T-cell (primary cell): Measurements from ENCODE around the gene PNPLA3. TPM values are rescaled to one million over a fixed set of nuclear protein-coding genes. Genes with fewer than 3 reads are reported as not detected.

Source experiments
- ATAC-seq, 4 experiments: fragments of 200-7000 bp in 3 of 4; fragments of 150-1000 bp in 1 of 4; cut with Tn5 transposase; replicated peaks in 1 of 4; 1 replicate in 3 of 4; 2 replicates in 1 of 4; pipeline ENCODE4 v1.10.0; 2021; ENCODE audit warnings: moderate library complexity in 3 of 4, mild to moderate bottlenecking in 2 of 4, moderate number of reproducible peaks in 1 of 4
- CTCF ChIA-PET, 2 donors: fragments of 300-600 bp; sonication (Branson Sonifier 250); formaldehyde crosslinking; loops; one replicate each; lab custom pipeline; 2022; ENCODE audit warnings: antibody characterized with exemption in 2 of 2; lab: Charles Lee
- POLR2A ChIA-PET, 2 donors: fragments of 300-600 bp; sonication (Branson Sonifier 250); formaldehyde crosslinking; loops; one replicate each; lab custom pipeline; 2022; ENCODE audit warnings: antibody characterized with exemption in 2 of 2; lab: Charles Lee
- DNase-seq, 35 experiments: peaks; one replicate each; pipeline versions ENCODE4 v3.0.0 to v3.0.0-alpha.2; 2013 to 2023
- H3K27ac ChIP-seq: one replicate; pipeline ENCODE4 v1.5.1; 2013; ENCODE audit warnings: low read length
- H3K27me3 ChIP-seq, 2 experiments: replicated peaks in 1 of 2; 1 replicate in 1 of 2; 2 replicates in 1 of 2; pipeline versions ENCODE4 v1.6.1 to v1.7.0; 2013; ENCODE audit warnings: low read length in 1 of 2, mixed read lengths in 1 of 2; ENCODE audit not compliant: control insufficient read depth in 2 of 2, insufficient read depth in 2 of 2; ENCODE audit errors: extremely low read depth in 1 of 2
- H3K36me3 ChIP-seq, 2 donors: 1 replicate in 1 of 2; 2 replicates in 1 of 2; pipeline versions ENCODE4 v1.6.1 to v1.7.0; 2013; ENCODE audit warnings: low read length in 1 of 2; ENCODE audit not compliant: control insufficient read depth in 2 of 2, insufficient read depth in 1 of 2; ENCODE audit errors: extremely low read depth in 1 of 2
- H3K4me1 ChIP-seq, 2 experiments: 1 replicate in 1 of 2; 2 replicates in 1 of 2; pipeline versions ENCODE4 v1.6.1 to v1.7.0; 2013; ENCODE audit warnings: low read length in 2 of 2, mixed read lengths in 1 of 2; ENCODE audit not compliant: insufficient read depth in 2 of 2, control insufficient read depth in 1 of 2; ENCODE audit errors: extremely low read depth in 1 of 2
- H3K4me3 ChIP-seq, 2 donors: 1 replicate in 1 of 2; 2 replicates in 1 of 2; pipeline versions ENCODE4 v1.5.1 to v1.7.0; 2013; ENCODE audit warnings: mild to moderate bottlenecking in 2 of 2, low read length in 1 of 2, moderate library complexity in 1 of 2; ENCODE audit not compliant: control insufficient read depth in 1 of 2; ENCODE audit errors: extremely low read depth in 1 of 2
- H3K9me3 ChIP-seq: 2 replicates; pipeline ENCODE4 v1.7.0; 2013
- H3K27ac Mint-ChIP-seq, 2 donors: one replicate each; pipeline ENCODE4 v1.8.0; 2020 to 2021; ENCODE audit warnings: mild to moderate bottlenecking in 2 of 2, mixed read lengths in 2 of 2
- H3K27me3 Mint-ChIP-seq, 2 donors: one replicate each; pipeline ENCODE4 v1.8.0; 2021 to 2022; ENCODE audit warnings: mixed read lengths in 2 of 2
- H3K36me3 Mint-ChIP-seq: one replicate; pipeline ENCODE4 v1.8.0; 2021; ENCODE audit warnings: mixed read lengths
- H3K4me1 Mint-ChIP-seq, 3 donors: one replicate each; pipeline ENCODE4 v1.8.0; 2020 to 2022; ENCODE audit warnings: mixed read lengths in 3 of 3, mild to moderate bottlenecking in 1 of 3
- H3K4me3 Mint-ChIP-seq, 3 donors: one replicate each; pipeline ENCODE4 v1.8.0; 2020 to 2022; ENCODE audit warnings: mild to moderate bottlenecking in 3 of 3, mixed read lengths in 3 of 3, moderate library complexity in 3 of 3
- H3K9me3 Mint-ChIP-seq, 3 donors: one replicate each; pipeline ENCODE4 v1.8.0; 2020 to 2022; ENCODE audit warnings: mixed read lengths in 3 of 3
- whole genome bisulfite sequencing: methylation state at CpG from one replicate; pipeline ENCODE4 v1.1.5; 2013; ENCODE audit warnings: missing lambda C conversion rate; ENCODE audit not compliant: insufficient coverage; 5-methylcytosine and 5-hydroxymethylcytosine counted together
- total RNA-seq, 35 experiments: library from RNA in 6 of 35; stranded (reverse) in 6 of 35; fragments of 120-200 nt in 1 of 35; gene quantifications; one replicate each; pipeline versions ENCODE4 v1.2.1 to v1.2.4 and lab custom pipeline; 2013 to 2026

Gene PNPLA3
- total RNA-seq, 5 donors from 2014 or later (not counting 1 experiment from before 2014, with no cell fraction given) = 0.13 to 0.26 (median 0.16) TPM; not detected in 2

DNA sequence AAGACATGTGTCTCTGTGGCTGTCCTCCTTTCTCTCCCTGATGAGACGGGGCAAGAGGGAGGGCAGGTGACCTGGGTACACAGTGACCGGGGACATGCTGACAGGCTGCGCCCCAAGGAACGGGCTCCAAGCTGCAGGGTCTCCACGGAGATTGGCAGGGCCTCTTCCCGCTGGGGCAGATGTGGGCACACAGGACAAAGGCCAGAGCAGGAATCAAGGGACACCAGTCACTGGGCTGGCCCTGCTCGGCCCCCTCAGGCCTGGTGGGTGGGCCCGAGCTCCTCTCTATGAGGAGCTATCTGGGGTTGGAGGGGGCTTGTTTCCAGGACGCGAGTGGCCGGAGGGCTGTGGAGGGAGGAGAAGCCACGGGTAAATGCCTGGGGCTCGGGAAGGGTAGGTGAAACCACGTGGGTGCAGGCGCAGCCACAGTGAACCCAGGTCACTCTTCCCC is 43.0 kb upstream of the PNPLA3 start:
- Mint-ChIP-seq H3K4me3 (no peak overlapping the region), H3K27me3 (peaks cover 29 to 42% of the 10 kb centered on the region in 2 donors), H3K9me3 (no peaks in the 10 kb centered on the region), H3K36me3 (no peaks in the 10 kb centered on the region), H3K4me1 (no peaks in the 10 kb centered on the region), H3K27ac (no peak overlapping the region)
- Histone ChIP-seq H3K27me3 (peaks cover 0 to 75% of the 10 kb centered on the region in 2 experiments), H3K4me1 (peaks cover 0 to 14% of the 10 kb centered on the region in 2 experiments), H3K27ac (no peak overlapping the region), H3K4me3 (no peak overlapping the region), H3K9me3 (no peaks in the 10 kb centered on the region), H3K36me3 (no peaks in the 10 kb centered on the region)
- ATAC-seq = no peak
- ChIA-PET CTCF (no interaction called here), POLR2A (no interaction called here)
- no peak for DNase-seq
- WGBS = 89% methylated on average over 9 of the region's 15 CpGs

DNA sequence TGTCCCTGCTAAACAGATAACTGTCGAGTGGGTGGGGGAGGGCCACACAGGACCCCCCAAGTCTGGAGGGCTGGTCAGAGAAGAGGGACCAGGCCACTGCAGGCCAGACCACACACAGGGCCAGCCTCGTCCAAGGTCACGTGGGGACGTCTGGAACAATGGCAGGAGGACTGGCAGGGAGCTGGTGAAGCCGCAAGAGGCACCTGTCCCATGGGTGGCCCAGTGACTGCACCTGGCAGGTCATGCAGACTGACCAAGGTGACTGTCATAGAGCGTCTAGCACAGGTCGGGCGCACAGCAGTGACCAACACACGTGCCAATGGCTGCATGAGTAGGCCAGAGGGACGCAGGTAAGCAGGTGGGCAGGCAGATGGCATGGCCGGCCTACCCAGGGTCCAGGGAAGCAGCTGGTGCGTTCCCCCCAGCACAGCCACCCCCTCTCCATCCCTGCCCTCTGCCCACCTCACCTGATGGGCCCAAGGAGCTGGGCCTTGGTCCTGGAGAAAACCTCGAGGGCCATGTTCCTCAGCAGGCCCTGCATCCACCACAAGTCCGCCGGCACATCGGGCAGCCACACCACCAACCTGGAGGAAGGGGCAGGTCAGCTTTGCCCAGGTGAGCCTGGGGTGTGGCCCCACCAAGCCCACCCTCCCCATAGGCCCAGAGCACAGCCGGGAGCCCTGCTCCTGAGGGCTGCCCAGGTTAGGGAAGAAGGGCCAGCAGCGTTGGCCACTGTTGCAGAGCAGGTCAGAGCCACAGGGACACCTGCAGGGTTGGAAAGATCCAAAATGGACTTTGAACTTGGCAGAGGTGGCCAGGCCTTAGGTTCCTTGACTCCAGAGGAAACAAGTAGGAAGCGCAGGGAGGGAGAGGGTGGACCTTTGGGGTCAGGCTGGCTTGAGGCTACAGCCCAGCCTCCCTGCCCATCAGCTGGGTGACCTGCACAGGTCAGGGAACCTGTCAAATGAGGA is 42.2 kb upstream of the PNPLA3 start:
- H3K36me3 ChIP-seq = no peaks in the 10 kb centered on the region
- ATAC-seq (no peak), DNase-seq (no peak)
- 77% methylated on average over 17 of the region's 19 CpGs for WGBS
- no peaks in the 10 kb centered on the region for H3K9me3 ChIP-seq
- ChIA-PET POLR2A (no interaction called here), CTCF (no interaction called here)
- Mint-ChIP-seq H3K36me3 (no peaks in the 10 kb centered on the region), H3K4me3 (no peak overlapping the region), H3K9me3 (no peaks in the 10 kb centered on the region), H3K27me3 (peaks cover 25 to 39% of the 10 kb centered on the region in 2 donors), H3K4me1 (no peaks in the 10 kb centered on the region), H3K27ac (no peak overlapping the region)
- H3K27me3 ChIP-seq = peaks cover 0 to 80% of the 10 kb centered on the region in 2 experiments
- no peak overlapping the region for H3K4me3 ChIP-seq
- no peak overlapping the region for H3K27ac ChIP-seq
- H3K4me1 ChIP-seq = peaks cover 0 to 14% of the 10 kb centered on the region in 2 experiments

- no peak for ATAC-seq
- DNase-seq = no peak
- H3K4me3 ChIP-seq = no peak overlapping the region
- peaks cover 0 to 14% of the 10 kb centered on the region in 2 experiments for H3K4me1 ChIP-seq
- POLR2A ChIA-PET = no interaction called here
- Mint-ChIP-seq H3K27ac (no peak overlapping the region), H3K27me3 (peaks cover 29 to 38% of the 10 kb centered on the region in 2 donors), H3K9me3 (no peaks in the 10 kb centered on the region), H3K4me1 (no peaks in the 10 kb centered on the region), H3K4me3 (no peak overlapping the region), H3K36me3 (no peaks in the 10 kb centered on the region)
- no peaks in the 10 kb centered on the region for H3K36me3 ChIP-seq
- no peak overlapping the region for H3K27ac ChIP-seq
- peaks cover 0 to 78% of the 10 kb centered on the region in 2 experiments for H3K27me3 ChIP-seq
- WGBS = 64% methylated on average over 8 of the region's 9 CpGs
- no peaks in the 10 kb centered on the region for H3K9me3 ChIP-seq
- CTCF ChIA-PET = no interaction called here
Observed at GRCh38 chr22:43882122-43882767, 41.4 kb upstream of the PNPLA3 start.

DNA sequence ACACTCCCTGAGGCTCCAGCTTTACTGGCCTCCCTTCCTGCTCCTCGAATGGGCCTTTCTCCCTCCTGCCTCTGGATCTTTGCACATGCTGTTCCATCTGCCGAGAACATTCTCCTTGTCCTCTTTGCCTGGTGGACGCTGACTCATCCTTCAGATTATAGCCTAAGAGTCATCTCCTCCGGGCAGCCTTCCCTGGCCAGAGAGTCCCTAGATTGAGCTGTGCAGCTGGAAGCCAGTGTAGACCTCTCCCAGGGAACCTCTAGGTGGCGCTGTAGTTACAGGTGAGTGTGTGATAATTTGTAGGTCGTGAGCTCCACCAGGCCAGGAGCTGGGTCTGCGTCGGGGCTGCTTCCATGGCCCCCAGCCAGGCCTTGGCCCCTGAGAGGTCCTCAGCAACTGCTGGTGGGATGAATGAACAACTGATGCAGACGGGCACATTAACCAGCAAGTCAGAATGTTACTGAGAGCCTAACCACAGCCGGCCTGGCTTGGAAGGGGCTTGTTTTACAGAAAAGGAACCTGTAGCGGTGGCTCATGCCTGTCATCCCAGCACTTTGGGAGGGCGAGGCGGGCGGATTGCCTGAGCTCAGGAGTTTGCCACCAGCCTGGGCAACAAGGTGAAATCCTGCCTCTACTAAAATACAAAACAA is 40.5 kb upstream of the PNPLA3 start:
- POLR2A ChIA-PET = no interaction called here
- Mint-ChIP-seq H3K27ac (no peak overlapping the region), H3K9me3 (no peaks in the 10 kb centered on the region)

DNA sequence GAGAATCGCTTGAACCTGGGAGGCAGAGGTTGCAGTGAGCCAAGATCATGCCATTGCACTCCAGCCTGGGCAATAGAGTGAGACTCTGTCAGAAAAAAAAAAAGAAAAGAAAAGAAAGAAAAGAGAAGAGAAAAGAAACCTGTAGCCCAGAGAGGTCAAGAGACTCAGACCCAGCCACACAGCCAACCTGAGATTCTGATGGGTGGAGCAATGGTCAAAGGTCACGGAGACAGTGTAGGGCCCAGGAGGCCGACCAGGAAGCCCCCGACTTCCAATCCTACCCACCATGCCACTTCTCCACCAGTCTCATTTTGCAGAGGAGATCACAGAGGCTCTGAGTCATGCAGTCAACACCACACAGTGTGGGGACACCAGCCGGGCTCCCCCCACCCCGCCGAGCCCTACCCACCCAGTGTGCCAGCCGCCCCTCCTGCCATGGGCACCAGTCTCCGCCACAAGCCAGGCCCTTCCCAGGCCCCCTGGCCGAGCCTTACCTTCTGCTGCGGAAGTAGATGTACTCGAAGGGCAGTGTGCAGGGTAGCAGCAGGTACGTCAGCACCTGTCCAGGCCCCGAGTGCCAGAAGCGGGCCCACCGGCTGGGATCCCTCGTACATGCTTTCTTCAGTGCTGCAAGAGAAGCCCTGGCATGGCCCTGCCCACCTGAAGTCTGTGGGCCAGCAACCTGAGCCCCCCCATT is 39.7 kb upstream of the PNPLA3 start:
- Mint-ChIP-seq H3K4me3 (no peak overlapping the region), H3K4me1 (no peaks in the 10 kb centered on the region), H3K36me3 (no peaks in the 10 kb centered on the region), H3K9me3 (no peaks in the 10 kb centered on the region), H3K27ac (no peak overlapping the region), H3K27me3 (peaks cover 29 to 35% of the 10 kb centered on the region in 2 donors)
- H3K9me3 ChIP-seq = no peaks in the 10 kb centered on the region
- H3K4me1 ChIP-seq = peaks cover 0 to 14% of the 10 kb centered on the region in 2 experiments
- ChIA-PET CTCF (interaction anchor here (0.5 to 0.9 kb wide), 3 partner anchors 62 to 680 kb away, joined by 3 to 6 read pairs (median 3); no protein-coding TSS in a partner anchor), POLR2A (no interaction called here)
- ATAC-seq (no peak), DNase-seq (no peak)
- 81% methylated on average over 9 of the region's 17 CpGs for WGBS
- no peak overlapping the region for H3K4me3 ChIP-seq
- peaks cover 0 to 76% of the 10 kb centered on the region in 2 experiments for H3K27me3 ChIP-seq
- no peaks in the 10 kb centered on the region for H3K36me3 ChIP-seq
- H3K27ac ChIP-seq = no peak overlapping the region

More for the DNA sequence above, 40.5 kb upstream of the PNPLA3 start:
- Histone ChIP-seq H3K27me3 (peaks cover 0 to 78% of the 10 kb centered on the region in 2 experiments), H3K4me1 (peaks cover 0 to 14% of the 10 kb centered on the region in 2 experiments), H3K9me3 (no peaks in the 10 kb centered on the region), H3K4me3 (no peak overlapping the region), H3K27ac (no peak overlapping the region), H3K36me3 (no peaks in the 10 kb centered on the region)
- Mint-ChIP-seq H3K27me3 (peaks cover 28 to 37% of the 10 kb centered on the region in 2 donors), H3K4me1 (no peaks in the 10 kb centered on the region), H3K4me3 (no peak overlapping the region), H3K36me3 (no peaks in the 10 kb centered on the region)
- WGBS = 30% methylated on average over 13 of the region's 14 CpGs
- CTCF ChIA-PET = interaction anchor here (0.5 to 0.9 kb wide), 3 partner anchors 63 to 681 kb away, joined by 3 to 6 read pairs (median 3); no protein-coding TSS in a partner anchor
- ATAC-seq (peak; percentile 46 to 65 (median 54)), DNase-seq (peak in 25 of 35 experiments; percentile 13 to 69 (median 27))
